ENCODE data around the gene ETV5. TPM values are rescaled to one million over a fixed set of nuclear protein-coding genes. Genes with fewer than 3 reads are reported as not detected.

ETV5 gene
- total RNA-seq, 4 donors from 2014 or later: 2.0 to 39.8 (median 13.8) TPM

DNA sequence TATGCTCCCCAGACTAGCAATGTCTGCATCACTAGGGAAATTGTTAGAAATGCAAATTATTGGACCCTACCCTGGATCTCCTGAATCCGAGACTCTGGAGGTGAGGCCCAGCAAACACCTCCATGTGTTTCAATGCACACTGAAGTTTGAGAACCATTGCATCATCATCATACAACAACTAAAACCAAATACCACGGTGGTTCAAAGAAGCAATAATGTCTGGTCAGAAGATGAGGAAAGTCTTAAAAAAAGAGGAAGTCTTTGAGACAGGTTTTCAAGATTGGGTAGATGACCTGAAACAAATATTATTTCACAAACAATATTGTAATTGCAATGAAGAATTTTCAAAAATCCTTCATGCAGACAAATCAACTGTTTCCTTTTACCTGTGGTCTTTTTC, 110.8 kb downstream of the ETV5 start:
- no peak overlapping the region for H3K4me3 ChIP-seq
- no peaks in the 10 kb centered on the region for H3K27me3 ChIP-seq

DNA sequence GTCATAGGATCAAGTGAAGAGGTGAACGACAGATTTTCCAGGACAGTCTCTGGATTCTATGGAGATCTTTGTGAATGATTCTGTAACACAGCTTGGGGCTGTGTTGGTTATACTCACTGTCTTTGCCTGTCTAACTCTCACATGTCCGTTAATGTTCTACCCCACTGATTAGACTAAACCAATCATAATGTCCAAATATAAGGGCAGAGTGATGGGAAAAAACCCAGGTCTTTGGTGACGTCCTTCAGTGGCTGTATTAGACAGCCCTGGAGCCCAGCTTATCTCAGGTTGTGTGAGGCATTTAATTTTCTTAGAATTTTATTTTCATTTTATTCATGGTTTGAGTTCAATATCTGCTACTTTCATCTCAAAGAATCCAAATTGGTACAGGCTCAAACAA, 111.8 kb downstream of the ETV5 start:
- intact Hi-C loops (cut with DNase I; ENCODE audit: low total_unique reads): no loop called here
- H3K27me3 ChIP-seq: no peaks in the 10 kb centered on the region
- no peak for DNase-seq
- no peaks in the 10 kb centered on the region for H3K36me3 ChIP-seq
- no peak overlapping the region for H3K27ac ChIP-seq
- TF ChIP-seq, protein P1, sequence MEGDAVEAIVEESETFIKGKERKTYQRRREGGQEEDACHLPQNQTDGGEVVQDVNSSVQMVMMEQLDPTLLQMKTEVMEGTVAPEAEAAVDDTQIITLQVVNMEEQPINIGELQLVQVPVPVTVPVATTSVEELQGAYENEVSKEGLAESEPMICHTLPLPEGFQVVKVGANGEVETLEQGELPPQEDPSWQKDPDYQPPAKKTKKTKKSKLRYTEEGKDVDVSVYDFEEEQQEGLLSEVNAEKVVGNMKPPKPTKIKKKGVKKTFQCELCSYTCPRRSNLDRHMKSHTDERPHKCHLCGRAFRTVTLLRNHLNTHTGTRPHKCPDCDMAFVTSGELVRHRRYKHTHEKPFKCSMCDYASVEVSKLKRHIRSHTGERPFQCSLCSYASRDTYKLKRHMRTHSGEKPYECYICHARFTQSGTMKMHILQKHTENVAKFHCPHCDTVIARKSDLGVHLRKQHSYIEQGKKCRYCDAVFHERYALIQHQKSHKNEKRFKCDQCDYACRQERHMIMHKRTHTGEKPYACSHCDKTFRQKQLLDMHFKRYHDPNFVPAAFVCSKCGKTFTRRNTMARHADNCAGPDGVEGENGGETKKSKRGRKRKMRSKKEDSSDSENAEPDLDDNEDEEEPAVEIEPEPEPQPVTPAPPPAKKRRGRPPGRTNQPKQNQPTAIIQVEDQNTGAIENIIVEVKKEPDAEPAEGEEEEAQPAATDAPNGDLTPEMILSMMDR (IDR thresholded peaks at IDR 0.05): no peak
- no peak for TF ChIP-seq POLR2A (IDR thresholded peaks at IDR 0.05)
- no peak overlapping the region for H3K4me3 ChIP-seq
- no peaks in the 10 kb centered on the region for H3K4me1 ChIP-seq
- no peaks in the 10 kb centered on the region for H3K9me3 ChIP-seq

More for the DNA sequence above, 110.8 kb downstream of the ETV5 start:
- Histone ChIP-seq H3K27ac (no peak overlapping the region), H3K9me3 (no peaks in the 10 kb centered on the region), H3K4me1 (no peaks in the 10 kb centered on the region), H3K36me3 (no peaks in the 10 kb centered on the region)
- no peak for DNase-seq
- no peak for TF ChIP-seq POLR2A (IDR thresholded peaks at IDR 0.05)
- TF ChIP-seq, protein P1 (IDR thresholded peaks at IDR 0.05): no peak
- intact Hi-C loops (cut with DNase I; ENCODE audit: low total_unique reads): no loop called here

Small RNAs within 50 kb of the gene (small RNA-seq; reads per million reads assigned to genes)
- gene RF00017: not detected

Other genes with a start within 250 kb of the ETV5 start
- 100 to 1,000 TPM in 3 of 4 donors, 10 to 100 TPM in 1; 33.8 to 425 (median 173) TPM for gene TRA2B, start 171.1 kb downstream of the ETV5 start, total RNA-seq

Data from uterus (tissue), 4 donors.